ENCODE data around the gene DNAH17.

- TF ChIP-seq CTCF (IDR thresholded peaks at IDR 0.05) (no peak), POLR2AphosphoS5 (IDR thresholded peaks at IDR 0.05) (no peak), EP300 (IDR thresholded peaks at IDR 0.05; ENCODE audit: low read depth) (no peak), POLR2A (IDR thresholded peaks at IDR 0.05) (no peak)
These were observed 178.8 kb downstream of the DNAH17 start for GRCh38 chr17:78398390-78398789.

Measured in transverse colon (tissue), 4 donors.